ENCODE results near the gene AGK.

- TF ChIP-seq, protein P1, sequence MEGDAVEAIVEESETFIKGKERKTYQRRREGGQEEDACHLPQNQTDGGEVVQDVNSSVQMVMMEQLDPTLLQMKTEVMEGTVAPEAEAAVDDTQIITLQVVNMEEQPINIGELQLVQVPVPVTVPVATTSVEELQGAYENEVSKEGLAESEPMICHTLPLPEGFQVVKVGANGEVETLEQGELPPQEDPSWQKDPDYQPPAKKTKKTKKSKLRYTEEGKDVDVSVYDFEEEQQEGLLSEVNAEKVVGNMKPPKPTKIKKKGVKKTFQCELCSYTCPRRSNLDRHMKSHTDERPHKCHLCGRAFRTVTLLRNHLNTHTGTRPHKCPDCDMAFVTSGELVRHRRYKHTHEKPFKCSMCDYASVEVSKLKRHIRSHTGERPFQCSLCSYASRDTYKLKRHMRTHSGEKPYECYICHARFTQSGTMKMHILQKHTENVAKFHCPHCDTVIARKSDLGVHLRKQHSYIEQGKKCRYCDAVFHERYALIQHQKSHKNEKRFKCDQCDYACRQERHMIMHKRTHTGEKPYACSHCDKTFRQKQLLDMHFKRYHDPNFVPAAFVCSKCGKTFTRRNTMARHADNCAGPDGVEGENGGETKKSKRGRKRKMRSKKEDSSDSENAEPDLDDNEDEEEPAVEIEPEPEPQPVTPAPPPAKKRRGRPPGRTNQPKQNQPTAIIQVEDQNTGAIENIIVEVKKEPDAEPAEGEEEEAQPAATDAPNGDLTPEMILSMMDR (IDR thresholded peaks at IDR 0.05): no peak
- no peak for TF ChIP-seq POLR2A (IDR thresholded peaks at IDR 0.05)
Measured at GRCh38 chr7:141562543-141562942, 11.3 kb downstream of the AGK start.
